ENCODE measurements around the gene SENP6.

Gene SENP6

GRCh38 chr6:75751443-75751842 lies 149.8 kb downstream of the SENP6 start:
- no peak for DNase-seq

GRCh38 chr6:75752365-75752764 lies 150.7 kb downstream of the SENP6 start:
- DNase-seq = no peak

- DNase-seq = no peak
Measured at GRCh38 chr6:75755704-75756103, 154.0 kb downstream of the SENP6 start.

GRCh38 chr6:75757295-75757694 lies 155.6 kb downstream of the SENP6 start:
- no peak for DNase-seq

- no peak for DNase-seq
Measured at GRCh38 chr6:75758061-75758460, 156.4 kb downstream of the SENP6 start.

- no peak for DNase-seq
Measured at GRCh38 chr6:75759207-75759606, 157.5 kb downstream of the SENP6 start.

- no peak for DNase-seq
Measured at GRCh38 chr6:75760320-75760719, 158.6 kb downstream of the SENP6 start.

GRCh38 chr6:75761489-75761888 lies 159.8 kb downstream of the SENP6 start:
- no peak for DNase-seq

GRCh38 chr6:75762063-75762462 lies 160.4 kb downstream of the SENP6 start:
- no peak for DNase-seq

GRCh38 chr6:75766387-75766786 lies 164.7 kb downstream of the SENP6 start:
- DNase-seq = no peak
